Testis (tissue), 3 donors: ENCODE data around the gene ITGA8. TPM values are rescaled to one million over a fixed set of nuclear protein-coding genes. Genes with fewer than 3 reads are reported as not detected.

Experiments
- DNase-seq: peaks from one replicate; pipeline ENCODE4 v3.0.0-alpha.2; 2019
- H3K27ac ChIP-seq, 2 donors: fragments of 200-600 bp; sonication (generic); one replicate each; pipeline ENCODE4 v1.5.1; 2019
- H3K27me3 ChIP-seq: fragments of 200-600 bp; sonication (generic); one replicate; pipeline ENCODE4 v1.5.1; 2019
- H3K36me3 ChIP-seq: fragments of 200-600 bp; sonication (generic); one replicate; pipeline ENCODE4 v1.5.1; 2017; ENCODE audit warnings: low read depth; ENCODE audit errors: missing control alignments
- H3K4me1 ChIP-seq: fragments of 200-600 bp; sonication (generic); one replicate; pipeline ENCODE4 v1.5.1; 2019
- H3K4me3 ChIP-seq, 2 donors: fragments of 200-600 bp; sonication (generic); one replicate each; pipeline ENCODE4 v1.5.1; 2017 to 2019
- H3K9me3 ChIP-seq: fragments of 200-600 bp; sonication (generic); one replicate; pipeline ENCODE4 v1.5.1; 2017
- CTCF ChIP-seq, 3 experiments: fragments of 450-650 bp in 2 of 3; fragments of 200-600 bp in 1 of 3; sonication (generic) in 1 of 3; IDR thresholded peaks; one replicate each; pipeline ENCODE4 v1.5.1; 2016 to 2019; ENCODE audit warnings: antibody characterized with exemption in 3 of 3, mild to moderate bottlenecking in 2 of 3, moderate library complexity in 1 of 3
- POLR2A ChIP-seq: fragments of 450-650 bp; IDR thresholded peaks from one replicate; pipeline ENCODE4 v1.6.1; 2017; ENCODE audit warnings: antibody characterized with exemption, mild to moderate bottlenecking, moderate library complexity
- WGBS, 2 donors: methylation state at CpG; one replicate each; pipeline ENCODE4 v1.1.5; 2018; 5-methylcytosine and 5-hydroxymethylcytosine counted together
- intact Hi-C: fragments of 100-400 bp; cut with DNase I; formaldehyde crosslinking; loops from one replicate; pipeline ENCODE4 v1.15.1; 2023; ENCODE audit warnings: low total_unique reads
- polyA plus RNA-seq: library from polyadenylated mRNA; stranded (reverse); fragments of 350-450 nt; fragmentation: Illumina TruSeq; extraction: RNeasy Lipid Tissue Mini Kit (QIAGEN cat#74804); gene quantifications from one replicate; pipeline ENCODE4 v1.2.3, GENCODE V29; 2014; ENCODE audit warnings: low read depth, low replicate concordance; ENCODE audit not compliant: insufficient read depth
- total RNA-seq, 2 donors: library from RNA; depleted of rRNA; stranded (reverse); fragments of >200 nt; gene quantifications; one replicate each; pipeline ENCODE4 v1.2.3, GENCODE V29; 2016

Gene ITGA8
- total and polyA plus RNA-seq, 3 donors from 2014 or later: 0.68 to 6.9 (median 0.79) TPM

- no peaks in the 10 kb centered on the region for H3K9me3 ChIP-seq
- intact Hi-C loops: loop anchor here (5.0 kb wide), 1 partner anchor 116 kb away; no protein-coding TSS in a partner anchor
- DNase-seq: no peak
- no peak overlapping the region for H3K27ac ChIP-seq
- no peaks in the 10 kb centered on the region for H3K36me3 ChIP-seq
- no peaks in the 10 kb centered on the region for H3K27me3 ChIP-seq
- no peaks in the 10 kb centered on the region for H3K4me1 ChIP-seq
- WGBS, 2 donors: 40 to 47% methylated on average over 2 of the region's 2 CpGs
- H3K4me3 ChIP-seq: no peak overlapping the region
- TF ChIP-seq CTCF (IDR thresholded peaks at IDR 0.05) (no peak), POLR2A (no peak)
Observed at GRCh38 chr10:15712883-15713282, 6.8 kb downstream of the ITGA8 start.

GRCh38 chr10:15710455-15710854 lies 9.3 kb downstream of the ITGA8 start:
- Histone ChIP-seq H3K27me3 (no peaks in the 10 kb centered on the region), H3K36me3 (no peaks in the 10 kb centered on the region), H3K4me3 (no peak overlapping the region), H3K4me1 (no peaks in the 10 kb centered on the region), H3K27ac (no peak overlapping the region), H3K9me3 (no peaks in the 10 kb centered on the region)
- no peak for TF ChIP-seq POLR2A
- TF ChIP-seq CTCF (IDR thresholded peaks at IDR 0.05): no peak
- 80 to 83% methylated on average over 5 of the region's 5 CpGs for WGBS, 2 donors
- DNase-seq: no peak
- intact Hi-C loops: loop anchor here (5.0 kb wide), 1 partner anchor 113 kb away; no protein-coding TSS in a partner anchor

- Histone ChIP-seq H3K36me3 (no peaks in the 10 kb centered on the region), H3K27me3 (no peaks in the 10 kb centered on the region), H3K4me1 (no peaks in the 10 kb centered on the region), H3K4me3 (no peak overlapping the region), H3K9me3 (no peaks in the 10 kb centered on the region), H3K27ac (no peak overlapping the region)
- intact Hi-C loops: no loop called here
- TF ChIP-seq POLR2A: no peak
- TF ChIP-seq CTCF (IDR thresholded peaks at IDR 0.05): no peak
- DNase-seq: no peak
- 91 to 100% methylated on average over 1 of the region's 1 CpG for WGBS, 2 donors
Observed at GRCh38 chr10:15705298-15705697, 14.4 kb downstream of the ITGA8 start.

GRCh38 chr10:15704581-15704968 lies 15.1 kb downstream of the ITGA8 start:
- intact Hi-C loops: no loop called here
- DNase-seq: no peak
- H3K9me3 ChIP-seq: no peaks in the 10 kb centered on the region
- WGBS, 2 donors: 84 to 97% methylated on average over 2 of the region's 2 CpGs
- no peak overlapping the region for H3K4me3 ChIP-seq
- TF ChIP-seq POLR2A: no peak
- no peak for TF ChIP-seq CTCF (IDR thresholded peaks at IDR 0.05)
- H3K27ac ChIP-seq: no peak overlapping the region
- no peaks in the 10 kb centered on the region for H3K4me1 ChIP-seq
- no peaks in the 10 kb centered on the region for H3K36me3 ChIP-seq
- H3K27me3 ChIP-seq: no peaks in the 10 kb centered on the region

- intact Hi-C loops: no loop called here
- Histone ChIP-seq H3K9me3 (no peaks in the 10 kb centered on the region), H3K4me3 (no peak overlapping the region), H3K27ac (no peak overlapping the region), H3K27me3 (no peaks in the 10 kb centered on the region), H3K36me3 (no peaks in the 10 kb centered on the region), H3K4me1 (no peaks in the 10 kb centered on the region)
- WGBS, 2 donors: 88 to 95% methylated on average over 4 of the region's 4 CpGs
- DNase-seq: no peak
- TF ChIP-seq CTCF (IDR thresholded peaks at IDR 0.05) (no peak), POLR2A (no peak)
Observed at GRCh38 chr10:15703944-15704580, 15.7 kb downstream of the ITGA8 start.
